Activated T-helper 1 cell treated with Interleukin-2 at 50 U/mL for 16 hours (primary cell): ENCODE data around the gene KIF7.

Experiments
- DNase-seq: peaks from one replicate; pipeline ENCODE4 v3.0.0-alpha.2; 2020; ENCODE audit warnings: low read depth

Gene KIF7

GRCh38 chr15:89669309-89669865 lies 14.1 kb upstream of the KIF7 start:
- no peak for DNase-seq

DNA sequence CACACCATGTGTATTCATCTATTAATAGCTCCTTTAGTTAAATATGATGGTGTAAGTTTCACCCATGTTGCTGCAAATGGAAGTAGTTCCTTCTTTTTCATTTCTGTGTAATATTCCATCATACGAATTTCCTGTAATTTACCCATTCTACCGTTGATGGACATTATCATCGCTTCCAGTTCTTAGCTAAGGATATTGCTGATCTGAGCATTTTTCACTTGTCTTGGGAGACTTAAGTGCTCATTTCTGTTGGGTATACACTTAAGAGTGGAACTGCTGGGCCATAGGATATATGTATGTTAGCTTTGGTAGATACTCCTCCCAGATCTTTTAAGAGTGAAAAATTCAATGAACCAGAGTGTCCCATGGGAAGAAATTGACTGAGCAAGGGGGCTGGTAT lies 12.9 kb upstream of the KIF7 start:
- no peak for DNase-seq

GRCh38 chr15:89667706-89667960 lies 12.4 kb upstream of the KIF7 start:
- DNase-seq = no peak

GRCh38 chr15:89666858-89667705 lies 11.8 kb upstream of the KIF7 start:
- DNase-seq = no peak

DNA sequence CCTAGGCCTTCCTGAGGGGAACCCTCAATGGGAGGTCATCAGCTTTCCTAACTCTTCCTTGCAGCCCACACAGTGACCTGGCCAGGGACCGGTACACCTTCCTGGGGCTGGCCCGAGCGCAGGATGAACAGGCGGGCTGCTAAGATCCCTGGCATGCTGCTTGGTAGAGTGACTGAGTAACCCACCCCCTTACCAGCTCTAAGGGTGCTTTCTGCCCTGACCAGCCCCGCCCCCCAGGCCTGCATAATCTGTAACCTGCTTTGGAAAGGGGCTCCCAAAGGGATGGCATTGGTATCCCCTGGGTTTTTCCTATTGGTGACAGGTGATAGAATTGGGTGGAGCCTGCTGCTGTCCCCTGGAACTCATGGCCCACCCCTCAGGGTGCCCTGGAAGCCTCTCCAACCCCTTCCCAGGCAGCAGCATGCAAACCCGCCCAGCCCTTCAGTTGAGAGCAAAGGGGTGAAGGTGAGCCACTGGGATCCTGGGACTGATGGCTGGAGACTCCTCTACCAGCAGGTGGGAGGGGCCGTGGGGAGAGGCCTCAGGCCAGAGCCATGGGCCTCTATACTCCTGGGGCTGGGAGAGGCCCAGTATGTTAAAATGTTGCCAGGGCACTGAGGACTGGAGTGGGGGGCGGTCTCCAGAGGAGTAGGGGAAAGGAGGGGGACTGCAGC lies 11.1 kb upstream of the KIF7 start:
- DNase-seq = no peak

DNA sequence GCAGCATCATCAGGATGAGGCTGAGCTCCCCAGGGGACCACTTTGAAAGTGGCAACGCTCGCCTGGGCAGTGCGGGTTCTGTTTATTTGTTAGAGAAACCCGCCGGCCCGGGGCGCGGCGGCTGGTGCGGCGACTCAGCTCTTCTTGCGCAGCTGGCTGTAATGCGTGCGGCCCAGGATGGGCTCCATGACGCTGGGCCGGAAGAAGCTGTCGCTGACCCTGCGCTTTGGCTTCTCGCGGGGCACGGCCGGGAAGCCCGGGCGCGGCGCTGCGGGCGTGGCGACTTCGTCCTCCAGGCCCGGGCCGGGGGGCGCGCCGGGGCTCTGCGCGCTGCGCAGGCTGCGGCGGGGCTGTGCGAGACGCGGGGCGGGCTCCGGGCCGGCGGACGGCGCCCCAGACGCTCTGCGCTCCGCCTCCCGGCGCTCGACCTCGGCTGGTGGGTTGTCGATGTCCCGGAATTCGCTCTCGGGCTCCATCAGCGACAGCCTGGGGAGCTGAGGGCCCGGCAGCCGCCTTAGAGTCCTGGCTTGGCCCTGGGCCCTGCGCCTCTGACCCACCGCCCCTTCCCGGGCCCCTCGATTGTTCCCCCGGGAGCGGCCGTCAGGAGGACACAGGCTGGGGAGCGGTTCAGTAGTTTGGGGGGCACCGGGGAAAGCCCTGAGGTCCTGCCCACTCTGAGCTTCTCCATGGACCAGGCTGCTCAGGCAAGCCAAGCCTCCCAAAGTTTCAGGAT lies 10.3 kb upstream of the KIF7 start:
- no peak for DNase-seq

DNA sequence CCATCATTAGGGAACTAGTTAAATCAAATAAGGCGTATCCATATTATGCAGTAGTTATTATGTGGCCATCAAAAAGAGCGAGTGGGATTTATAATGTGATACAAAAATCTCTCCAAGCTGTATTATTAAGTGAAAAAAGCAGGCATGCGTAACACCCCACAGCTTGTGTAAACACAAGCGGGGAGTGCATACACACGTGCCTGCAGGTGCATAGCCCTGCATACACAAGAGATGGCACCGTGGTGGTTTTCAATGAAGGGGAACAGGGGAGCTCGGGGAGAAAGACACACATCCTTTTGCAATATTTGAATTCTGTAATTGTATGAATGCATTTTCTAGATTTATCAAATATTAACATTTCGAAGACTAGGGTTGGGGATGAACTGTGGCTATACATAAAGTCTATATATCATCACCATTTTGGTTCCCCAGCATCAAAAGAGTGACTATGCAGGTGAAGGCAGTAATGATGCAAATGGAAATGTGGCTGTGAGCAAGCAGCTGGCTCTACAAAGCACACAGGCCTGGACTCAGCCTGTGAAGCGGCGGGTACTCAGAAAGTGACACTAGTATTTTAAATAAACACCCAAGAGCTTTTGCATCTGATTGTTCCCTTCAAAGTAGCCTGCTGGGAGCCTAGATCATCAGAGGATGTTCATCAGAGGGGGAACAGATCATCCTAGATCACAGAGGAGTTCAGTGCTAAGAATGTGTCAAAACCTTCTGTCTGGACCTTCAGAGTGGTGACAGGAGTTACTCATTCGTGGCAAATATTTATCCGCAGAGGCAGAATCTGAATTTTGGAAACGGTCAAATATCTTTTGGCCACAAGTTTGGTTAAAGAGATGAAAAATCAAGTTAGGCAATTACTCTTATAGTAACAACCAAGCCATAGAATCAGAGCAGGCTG lies 9.4 kb upstream of the KIF7 start:
- DNase-seq = no peak

DNA sequence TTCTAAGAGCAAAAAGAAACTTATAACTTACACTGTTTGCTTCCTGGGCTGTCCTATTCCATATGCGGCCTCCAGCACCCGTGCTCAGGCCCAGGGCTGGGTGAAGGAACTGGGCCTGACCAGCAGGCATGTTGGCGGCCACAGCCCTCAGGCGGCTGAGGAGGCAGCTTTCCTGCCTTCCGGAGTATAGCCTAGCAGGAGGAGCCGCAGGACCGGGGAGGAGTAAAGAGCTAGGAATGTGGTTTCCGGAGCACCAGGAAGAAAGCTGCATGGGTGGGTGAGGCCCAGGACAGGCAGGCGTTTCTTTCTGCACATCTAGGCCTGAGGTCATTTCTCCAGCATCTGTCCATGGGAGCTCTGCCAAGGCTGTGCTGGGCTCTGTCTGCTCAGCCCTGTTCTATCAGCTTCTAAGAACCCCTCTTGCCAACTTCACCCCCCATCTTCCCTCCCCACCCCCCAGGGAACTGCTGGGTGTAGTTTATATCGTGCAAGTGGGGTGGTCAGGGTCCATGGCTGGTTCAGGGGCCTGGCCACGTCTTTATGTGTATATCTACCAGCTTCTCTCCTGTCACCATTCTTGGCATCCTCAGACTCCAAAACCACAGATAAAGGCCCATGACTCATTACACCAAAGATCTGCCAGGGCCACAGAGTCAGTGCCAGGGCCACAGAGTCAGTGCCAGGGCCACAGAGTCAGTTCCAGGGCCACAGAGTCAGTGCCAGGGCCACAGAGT lies 7.8 kb upstream of the KIF7 start:
- DNase-seq = no peak

DNA sequence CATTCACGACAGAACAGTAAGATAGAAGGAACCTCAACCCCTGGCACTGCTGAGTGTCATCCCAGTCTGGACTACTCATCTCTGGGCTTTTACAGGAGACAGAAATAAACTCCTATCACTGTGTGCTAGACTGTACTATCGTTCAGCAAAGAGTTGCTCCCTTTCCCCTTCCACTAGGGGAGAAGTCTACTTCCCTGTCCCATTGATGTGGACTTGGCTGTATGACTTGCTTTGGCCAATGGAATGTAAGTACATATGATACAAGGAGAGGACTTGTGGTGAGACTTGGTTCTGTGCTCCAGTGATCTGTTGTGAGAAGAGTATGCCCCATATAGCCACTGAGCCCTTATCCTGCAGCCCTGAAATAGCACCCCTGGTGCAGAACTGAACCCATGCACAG lies 5.3 kb upstream of the KIF7 start:
- no peak for DNase-seq

DNA sequence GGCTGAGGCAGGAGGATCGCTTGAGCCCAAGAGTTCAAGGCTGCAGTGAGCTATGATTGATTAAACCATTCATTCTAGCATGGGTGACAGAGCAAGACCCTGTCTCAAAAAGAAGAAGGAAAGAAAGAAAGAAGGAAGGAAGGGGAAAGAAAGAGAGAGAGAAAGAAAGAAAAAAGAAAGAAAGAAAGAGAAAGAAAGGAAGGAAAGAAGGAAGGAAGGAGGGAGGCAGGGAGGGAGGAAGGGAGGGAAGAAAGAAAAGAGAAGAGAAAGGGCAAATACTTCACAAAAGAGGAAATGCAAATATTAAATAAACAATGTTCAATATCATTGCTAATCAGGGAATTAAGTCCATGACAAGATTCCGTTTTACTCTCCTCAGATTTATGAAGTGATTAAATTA lies 4.0 kb upstream of the KIF7 start:
- no peak for DNase-seq

DNA sequence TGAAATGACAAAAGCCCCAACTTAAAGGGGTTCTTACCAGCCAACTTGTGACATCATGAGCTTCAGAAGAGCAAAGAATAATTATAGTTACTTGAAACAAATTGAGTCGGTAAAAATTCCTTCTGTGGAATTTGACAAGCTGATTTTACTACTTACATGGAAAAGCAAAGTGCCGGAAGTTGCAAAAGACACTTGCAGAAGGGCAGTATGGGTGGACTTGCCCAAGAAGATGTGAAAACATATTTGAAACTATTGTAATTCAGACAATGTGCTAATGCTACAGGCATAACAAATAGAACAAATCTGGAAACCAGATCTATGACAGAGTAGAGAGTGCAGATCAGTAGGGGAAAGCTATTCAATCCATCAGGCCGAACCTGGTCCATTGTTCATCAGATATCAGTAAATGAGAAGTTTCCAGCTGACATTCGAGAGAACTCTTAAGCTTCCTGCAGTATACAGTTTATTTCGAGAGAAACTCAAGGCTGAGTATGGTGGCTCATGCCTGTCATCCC lies 2.5 kb upstream of the KIF7 start:
- DNase-seq = no peak

GRCh38 chr15:89656116-89656815 lies 999 bp upstream of the KIF7 start:
- DNase-seq = no peak

DNA sequence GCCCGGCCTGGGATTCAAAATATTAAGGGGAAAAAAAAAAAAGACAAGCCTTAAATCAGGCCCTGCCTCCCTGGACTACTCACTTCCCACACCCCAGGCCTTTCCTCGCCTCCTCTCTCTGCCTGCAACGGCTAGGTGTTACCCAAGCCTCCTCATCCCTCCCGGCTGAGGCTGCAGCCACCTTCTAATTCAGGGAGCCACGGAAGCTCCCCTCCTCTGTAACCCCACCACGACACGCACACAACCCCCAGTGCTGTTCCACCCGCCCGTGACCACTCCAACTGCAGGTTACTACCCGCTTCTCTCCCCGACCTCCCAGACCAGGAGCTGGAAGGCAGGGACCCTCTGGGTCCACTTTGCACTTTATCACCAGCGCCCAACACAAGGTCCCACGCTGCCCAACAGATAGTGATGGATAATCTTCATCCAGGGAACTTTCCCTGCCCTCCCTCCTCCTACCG lies 936 bp downstream of the KIF7 start:
- no peak for DNase-seq

- no peak for DNase-seq
These were observed 1.7 kb downstream of the KIF7 start for GRCh38 chr15:89653578-89653977.

DNA sequence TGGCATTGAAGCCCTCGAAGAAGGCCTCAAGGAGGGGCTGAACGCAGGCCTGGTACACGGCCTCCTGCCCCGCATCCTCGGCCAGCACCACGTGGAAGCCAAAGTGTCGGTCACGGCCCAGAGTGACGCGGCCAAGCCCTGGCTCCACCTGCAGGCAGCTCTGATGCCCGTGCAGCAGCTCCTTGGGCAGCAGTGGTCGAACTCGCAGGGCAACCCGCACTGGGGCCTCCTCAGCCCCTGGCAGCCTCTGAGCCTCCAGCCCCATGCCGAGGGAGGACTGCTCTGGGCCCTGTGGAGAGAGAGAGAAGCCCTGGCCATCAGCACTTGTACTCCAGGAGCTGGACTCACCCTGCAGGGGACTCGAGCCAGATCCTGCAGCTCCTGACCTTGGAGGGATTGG lies 2.6 kb downstream of the KIF7 start:
- no peak for DNase-seq

- DNase-seq = no peak
These were observed 3.1 kb downstream of the KIF7 start for GRCh38 chr15:89652131-89652530.

DNA sequence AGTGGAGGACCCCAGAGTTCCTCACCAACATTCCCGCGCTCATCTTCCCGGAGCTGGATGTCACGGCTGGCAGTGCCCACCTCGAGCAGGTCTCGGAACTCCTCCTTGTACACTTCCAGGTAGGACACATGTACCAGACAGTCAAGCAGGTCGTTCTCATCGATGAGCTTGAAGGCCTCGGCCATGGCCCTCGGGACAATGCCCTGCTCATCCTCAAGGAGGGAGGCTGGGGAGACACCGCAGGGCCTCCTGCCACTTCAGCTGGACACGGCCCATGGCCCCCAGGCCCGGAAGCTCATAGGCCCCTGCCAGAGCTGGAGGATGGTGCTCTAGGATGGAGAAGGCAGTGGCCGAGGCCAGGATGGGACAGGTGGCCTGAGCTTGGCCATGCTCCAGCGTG lies 5.6 kb downstream of the KIF7 start:
- DNase-seq = no peak

DNA sequence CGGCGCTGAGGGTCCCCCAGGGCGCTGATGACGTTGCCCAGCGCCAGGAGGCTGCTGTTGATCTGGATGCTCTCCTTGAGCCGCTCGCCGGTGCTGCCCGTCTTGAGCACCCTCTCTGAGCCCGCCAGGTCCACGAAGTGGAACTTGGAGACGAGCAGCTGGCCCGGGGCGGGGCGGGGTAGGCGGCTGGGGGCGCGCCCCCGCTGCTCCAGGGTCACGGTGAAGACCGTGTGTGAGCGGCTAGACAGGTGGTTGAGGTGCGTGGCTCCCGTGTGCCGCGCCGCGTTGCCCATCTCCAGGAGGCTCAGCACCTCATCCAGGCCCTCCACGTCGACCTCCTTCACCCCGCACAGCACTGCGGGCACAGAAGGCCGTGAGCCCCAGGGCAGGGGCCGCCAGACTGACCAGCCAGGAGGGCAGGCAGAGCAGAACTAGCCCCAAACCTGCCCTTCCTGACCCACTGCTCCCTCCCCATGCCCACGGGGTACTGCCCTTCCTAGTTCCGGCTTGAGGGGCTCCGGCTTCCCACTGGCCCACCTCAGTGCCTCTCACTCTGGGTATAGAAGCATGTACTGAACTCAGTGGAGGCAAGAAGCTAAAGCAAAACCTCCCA lies 6.1 kb downstream of the KIF7 start:
- DNase-seq = no peak

GRCh38 chr15:89648106-89649012 lies 6.9 kb downstream of the KIF7 start:
- DNase-seq = no peak
